ENCODE measurements around the gene IGBP1. TPM values are rescaled to one million over a fixed set of nuclear protein-coding genes. Genes with fewer than 3 reads are reported as not detected.
"Not testable (repeated sequence)": the region's sequence is repeated elsewhere in the genome, so short reads cannot be mapped to it uniquely, and the experiment has no call there.

The IGBP1 gene
- total and polyA plus RNA-seq, 4 experiments from 2014 or later: 56.3 to 66.2 (median 60.8) TPM

DNA sequence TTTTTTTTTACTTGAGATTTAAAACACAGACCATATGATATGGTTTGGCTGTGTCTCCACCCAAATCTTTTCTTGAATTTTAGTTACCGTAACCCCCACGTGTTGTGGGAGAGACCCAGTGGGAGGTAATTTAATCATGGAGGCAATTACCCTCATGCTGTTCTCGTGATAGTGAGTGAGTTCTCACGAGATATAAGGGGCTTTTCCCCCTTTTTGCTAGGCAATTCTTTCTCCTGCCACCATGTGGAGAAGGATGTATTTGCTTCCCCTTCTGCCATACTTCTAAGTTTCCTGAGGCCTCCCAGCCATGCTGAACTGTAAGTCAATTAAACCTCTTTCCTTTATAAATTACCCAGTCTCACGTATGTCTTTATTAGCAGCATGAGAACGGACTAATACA lies 76.3 kb downstream of the IGBP1 start:
- H3K4me1 Mint-ChIP-seq; H3K27me3 Mint-ChIP-seq; H3K9me3 ChIP-seq (ENCODE audit: control insufficient read depth in 1 of 2, low read length in 2 of 2); DNase-seq; H3K27ac ChIP-seq (ENCODE audit: low read depth, low read length); H3K27me3 ChIP-seq (ENCODE audit: insufficient read depth, low read length); POLR2A ChIA-PET (ENCODE audit: partially characterized antibody); H3K27ac Mint-ChIP-seq; H3K4me1 ChIP-seq (ENCODE audit: insufficient read depth, low read length); H3K36me3 Mint-ChIP-seq; H3K4me3 Mint-ChIP-seq; H3K4me3 ChIP-seq (ENCODE audit: low read length in 2 of 2); H3K36me3 ChIP-seq (ENCODE audit: insufficient read depth, low read length); intact Hi-C loops (cut with micrococcal nuclease); CTCF ChIA-PET (ENCODE audit: partially characterized antibody): not testable (repeated sequence)
- peaks cover 0 to 11% (median 1%) of the 10 kb centered on the region in 8 donors for H3K9me3 Mint-ChIP-seq

Other genes starting within 250 kb of the IGBP1 start
- gene AWAT2, start 83.5 kb upstream of the IGBP1 start, total RNA-seq: not detected
- gene AWAT2, start 83.5 kb upstream of the IGBP1 start, polyA plus RNA-seq: not detected
- gene OTUD6A, start 71.0 kb upstream of the IGBP1 start, total RNA-seq: not detected
- not detected for gene OTUD6A, start 71.0 kb upstream of the IGBP1 start, polyA plus RNA-seq
- not detected for gene DGAT2L6, start 44.0 kb downstream of the IGBP1 start, total RNA-seq
- gene DGAT2L6, start 44.0 kb downstream of the IGBP1 start, polyA plus RNA-seq: not detected
- not detected for gene AWAT1, start 101.2 kb downstream of the IGBP1 start, total RNA-seq
- not detected for gene AWAT1, start 101.2 kb downstream of the IGBP1 start, polyA plus RNA-seq
- under 1 TPM in 1 of 2 experiments, not detected in 1; 0.35 TPM for gene P2RY4, start 126.8 kb downstream of the IGBP1 start, total RNA-seq
- gene P2RY4, start 126.8 kb downstream of the IGBP1 start, polyA plus RNA-seq: not detected
- not detected for gene ARR3, start 134.9 kb downstream of the IGBP1 start, total RNA-seq
- not detected for gene ARR3, start 134.9 kb downstream of the IGBP1 start, polyA plus RNA-seq
- not detected for gene RAB41, start 148.7 kb downstream of the IGBP1 start, total RNA-seq
- gene RAB41, start 148.7 kb downstream of the IGBP1 start, polyA plus RNA-seq: not detected
- gene PDZD11, start 156.5 kb downstream of the IGBP1 start, total RNA-seq: 10 to 100 TPM; 12.7 to 12.9 TPM
- 10 to 100 TPM; 38.9 to 52.3 TPM for gene PDZD11, start 156.5 kb downstream of the IGBP1 start, polyA plus RNA-seq
- under 1 TPM; 0.08 to 0.17 TPM for gene KIF4A, start 156.7 kb downstream of the IGBP1 start, total RNA-seq
- not detected for gene KIF4A, start 156.7 kb downstream of the IGBP1 start, polyA plus RNA-seq

All from CD4-positive, alpha-beta memory T cell (primary cell).